K562 (cell line): ENCODE data around the gene COPG2.

ENCODE experiments used
- CEBPB ChIP-seq: fragments of 450-650 bp; IDR thresholded peaks from 2 replicates; pipeline ENCODE4 v1.6.1; 2016; ENCODE audit warnings: missing genetic modification characterization, missing compliant biosample characterization
- CHD4 ChIP-seq: fragments of 200-600 bp; sonication (generic); IDR thresholded peaks from 3 replicates; pipeline ENCODE4 v1.6.1; 2012; ENCODE audit warnings: low read depth, mild to moderate bottlenecking, mixed read lengths, low read length, inconsistent platforms; ENCODE audit not compliant: insufficient read depth, insufficient replicate concordance, poor library complexity, severe bottlenecking
- CTCF ChIP-seq, 3 experiments: IDR thresholded peaks in 2 of 3; conservative IDR thresholded peaks in 1 of 3; 2 replicates each; pipeline ENCODE4 v1.5.1; 2011 to 2012; ENCODE audit warnings: low read length in 3 of 3, mild to moderate bottlenecking in 3 of 3, control low read depth in 2 of 3, improper control_type of control experiment in 1 of 3, inconsistent platforms in 1 of 3, low read depth in 1 of 3, mixed read lengths in 1 of 3, moderate library complexity in 1 of 3; ENCODE audit not compliant: insufficient read depth in 2 of 3
- GABPB2 ChIP-seq: fragments of 250-450 bp; sonication (Bioruptor Pico); conservative IDR thresholded peaks from 2 replicates; pipeline ENCODE4 v1.5.1; 2021; ENCODE audit warnings: mild to moderate bottlenecking
- MAFK ChIP-seq: IDR thresholded peaks from 2 replicates; pipeline ENCODE4 v1.6.1; 2011; ENCODE audit warnings: low read length, improper control_type of control experiment
- RNF219 ChIP-seq: fragments of 250-450 bp; sonication (Bioruptor Pico); IDR thresholded peaks from 2 replicates; pipeline ENCODE4 v1.5.0; 2022; ENCODE audit warnings: mild to moderate bottlenecking
- SNRNP70 ChIP-seq: fragments of 200-400 bp; formaldehyde crosslinking; optimal IDR thresholded peaks from 2 replicates; pipeline ENCODE3; 2017; ENCODE audit warnings: low read depth, low read length
- TARDBP ChIP-seq: fragments of 450-650 bp; IDR thresholded peaks from 2 replicates; pipeline ENCODE4 v1.6.1; 2016
- ZNF347 ChIP-seq: fragments of 450-650 bp; formaldehyde crosslinking; IDR thresholded peaks from 2 replicates; pipeline ENCODE4 v1.4.0; 2020; ENCODE audit warnings: low read depth, mild to moderate bottlenecking, moderate library complexity

GRCh38 chr7:130486954-130487436 is 181.6 kb downstream of the COPG2 start:
- no peak for TF ChIP-seq ZNF347 (CRISPR knock-in tag)
- TF ChIP-seq GABPB2 (CRISPR knock-in tag): no peak
- TF ChIP-seq CTCF (IDR thresholded peaks at IDR 0.05 in 2 of 3, conservative IDR thresholded peaks at IDR 0.05 in 1 of 3; ENCODE audit: insufficient read depth in 2 of 3, low read depth in 1 of 3, low read length in 3 of 3): no peak
- TF ChIP-seq SNRNP70: no peak
- TF ChIP-seq CEBPB (tag): no peak
- TF ChIP-seq RNF219 (CRISPR knock-in tag): no peak
- no peak for TF ChIP-seq CHD4
- no peak for TF ChIP-seq MAFK
- no peak for TF ChIP-seq TARDBP
